SK-N-SH (cell line): ENCODE results near the gene TUBGCP2. TPM values are rescaled to one million over a fixed set of nuclear protein-coding genes. Genes with fewer than 3 reads are reported as not detected.

Source experiments
- CTCF ChIA-PET: fragments of 300-600, 350-600 bp; formaldehyde crosslinking; extraction: SDS; loops from one replicate; lab custom pipeline; 2021; lab: Yijun Ruan, JAX
- POLR2A ChIA-PET: fragments of 350-600 bp; sonication (Branson Sonifier 250); formaldehyde crosslinking; extraction: SDS; loops from one replicate; lab custom pipeline; 2020; ENCODE audit warnings: antibody characterized with exemption, inconsistent platforms; lab: Yijun Ruan, JAX
- DNase-seq: peaks from one replicate; pipeline ENCODE4 v3.0.0; 2012
- H2AFZ ChIP-seq: fragments of 200-600 bp; sonication (generic); 2 replicates; pipeline ENCODE4 v1.8.1; 2016; ENCODE audit warnings: antibody characterized with exemption, mild to moderate bottlenecking, low read depth
- H3F3A ChIP-seq: fragments of 200-600 bp; sonication (generic); replicated peaks from 2 replicates; pipeline ENCODE3; 2016; ENCODE audit warnings: antibody characterized with exemption, mild to moderate bottlenecking; ENCODE audit not compliant: insufficient read depth
- H3K27ac ChIP-seq, 2 experiments: fragments of 200-500 bp in 1 of 2; fragments of 200-600 bp in 1 of 2; sonication (Bioruptor generic) in 1 of 2; sonication (generic), shearing (Covaris generic) in 1 of 2; 2 replicates each; pipeline versions ENCODE4 v1.5.1 to v1.6.1; 2014 to 2016; ENCODE audit warnings: low read depth in 2 of 2, inconsistent platforms in 1 of 2, low read length in 1 of 2, mild to moderate bottlenecking in 1 of 2, mixed read lengths in 1 of 2
- H3K27me3 ChIP-seq: fragments of 200-600 bp; sonication (generic), shearing (Covaris generic); 2 replicates; pipeline ENCODE4 v1.6.1; 2016; ENCODE audit warnings: mixed run types; ENCODE audit not compliant: insufficient read depth
- H3K36me3 ChIP-seq, 2 experiments: fragments of 200-500 bp in 1 of 2; fragments of 200-600 bp in 1 of 2; sonication (Bioruptor generic) in 1 of 2; sonication (generic) in 1 of 2; replicated peaks in 1 of 2; 2 replicates each; pipeline versions ENCODE3 to v1.5.1; 2014 to 2016; ENCODE audit warnings: low read length in 1 of 2, mild to moderate bottlenecking in 1 of 2; ENCODE audit not compliant: insufficient read depth in 2 of 2, control insufficient read depth in 1 of 2
- H3K4me1 ChIP-seq, 2 experiments: fragments of 200-500 bp in 1 of 2; fragments of 200-600 bp in 1 of 2; sonication (Bioruptor generic) in 1 of 2; sonication (generic), shearing (Covaris generic) in 1 of 2; 2 replicates each; pipeline versions ENCODE4 v1.5.1 to v1.6.1; 2014 to 2016; ENCODE audit warnings: low read depth in 1 of 2, low read length in 1 of 2, mixed run types in 1 of 2; ENCODE audit not compliant: insufficient read depth in 2 of 2, control insufficient read depth in 1 of 2
- H3K4me2 ChIP-seq: fragments of 200-600 bp; sonication (generic), shearing (Covaris generic); 2 replicates; pipeline ENCODE4 v1.6.1; 2017; ENCODE audit warnings: mixed run types
- H3K4me3 ChIP-seq, 2 experiments: fragments of 200-500 bp in 1 of 2; fragments of 200-600 bp in 1 of 2; sonication (Bioruptor generic) in 1 of 2; sonication (generic), shearing (Covaris generic) in 1 of 2; 2 replicates each; pipeline versions ENCODE4 v1.5.1 to v1.8.1; 2014 to 2016; ENCODE audit warnings: low read depth in 2 of 2, inconsistent platforms in 1 of 2, low read length in 1 of 2, mild to moderate bottlenecking in 1 of 2, mixed read lengths in 1 of 2, moderate library complexity in 1 of 2
- H3K79me2 ChIP-seq: fragments of 200-600 bp; sonication (generic); 2 replicates; pipeline ENCODE4 v1.8.1; 2017; ENCODE audit warnings: mild to moderate bottlenecking; ENCODE audit not compliant: insufficient read depth
- H3K9ac ChIP-seq: fragments of 200-600 bp; sonication (generic); 2 replicates; pipeline ENCODE4 v1.6.1; 2017; ENCODE audit warnings: mixed run types
- H3K9me2 ChIP-seq: fragments of 200-600 bp; sonication (generic); 2 replicates; pipeline ENCODE4 v1.6.1; 2017; ENCODE audit warnings: mixed run types
- H3K9me3 ChIP-seq: fragments of 200-600 bp; sonication (generic); 2 replicates; pipeline ENCODE4 v1.6.1; 2017; ENCODE audit warnings: mixed run types, mild to moderate bottlenecking, moderate library complexity
- H4K20me1 ChIP-seq: fragments of 200-600 bp; sonication (generic); 2 replicates; pipeline ENCODE4 v1.6.1; 2017; ENCODE audit warnings: mild to moderate bottlenecking, mixed run types; ENCODE audit not compliant: insufficient read depth
- CHD2 ChIP-seq: fragments of 150-350 bp; IDR thresholded peaks from 2 replicates; pipeline ENCODE4 v1.6.1; 2018; ENCODE audit warnings: low read length; ENCODE audit not compliant: partially characterized antibody
- FOXM1 ChIP-seq: IDR thresholded peaks from 2 replicates; pipeline ENCODE4 v1.4.0; 2012; ENCODE audit warnings: low read depth, mild to moderate bottlenecking
- GABPA ChIP-seq: IDR thresholded peaks from 2 replicates; pipeline ENCODE4 v1.4.0; 2012; ENCODE audit warnings: low read depth, mild to moderate bottlenecking
- MAX ChIP-seq: IDR thresholded peaks from 2 replicates; pipeline ENCODE4 v1.4.0; 2012; ENCODE audit warnings: low read depth
- MXI1 ChIP-seq: IDR thresholded peaks from 2 replicates; pipeline ENCODE4 v1.6.1; 2012; ENCODE audit warnings: mild to moderate bottlenecking, low read depth, low read length, improper control_type of control experiment
- NFIC ChIP-seq: IDR thresholded peaks from 2 replicates; pipeline ENCODE4 v1.4.0; 2012; ENCODE audit warnings: borderline replicate concordance
- NRF1 ChIP-seq: IDR thresholded peaks from 2 replicates; pipeline ENCODE4 v1.6.1; 2012; ENCODE audit warnings: low read depth, mild to moderate bottlenecking, low read length
- POLR2AphosphoS5 ChIP-seq: IDR thresholded peaks from 2 replicates; pipeline ENCODE4 v1.6.1; 2012; ENCODE audit warnings: low read depth, low read length
- RCOR1 ChIP-seq: fragments of 150-350 bp; IDR thresholded peaks from 2 replicates; pipeline ENCODE4 v1.6.1; 2017; ENCODE audit warnings: antibody characterized with exemption, low read length
- RFX5 ChIP-seq: IDR thresholded peaks from 2 replicates; pipeline ENCODE4 v1.6.1; 2012; ENCODE audit warnings: mild to moderate bottlenecking, improper control_type of control experiment, low read length
- SIN3A ChIP-seq: IDR thresholded peaks from 2 replicates; pipeline ENCODE4 v1.6.1; 2012; ENCODE audit warnings: low read depth, mild to moderate bottlenecking, low read length, moderate library complexity, borderline replicate concordance
- SMC3 ChIP-seq: IDR thresholded peaks from 2 replicates; pipeline ENCODE4 v1.6.1; 2012; ENCODE audit warnings: low read depth, low read length, improper control_type of control experiment
- TCF12 ChIP-seq: IDR thresholded peaks from 2 replicates; pipeline ENCODE4 v1.4.0; 2012
- USF1 ChIP-seq: IDR thresholded peaks from 2 replicates; pipeline ENCODE4 v1.4.0; 2012; ENCODE audit warnings: low read depth, borderline replicate concordance
- USF2 ChIP-seq: fragments of 150-350 bp; IDR thresholded peaks from 2 replicates; pipeline ENCODE4 v1.6.1; 2017; ENCODE audit warnings: antibody characterized with exemption, low read length, low read depth, borderline replicate concordance
- WGBS: methylation state at CpG from one replicate; pipeline ENCODE4 v1.1.6; 2017; ENCODE audit warnings: low lambda C conversion rate; 5-methylcytosine and 5-hydroxymethylcytosine counted together
- polyA plus RNA-seq, 3 experiments: library from polyadenylated mRNA; depleted of rRNA; stranded (reverse); fragments of >200 nt; gene quantifications; 2 replicates each; pipeline ENCODE4 v1.2.3, GENCODE V29; 2012
- TF ChIP-seq, protein P1 (sequence below): IDR thresholded peaks from 2 replicates; pipeline ENCODE4; 2012
- TF ChIP-seq, protein P2 (sequence below): fragments of 200-600 bp; sonication (generic); IDR thresholded peaks from 2 replicates; pipeline ENCODE4 v1.6.1; 2017; ENCODE audit warnings: antibody characterized with exemption, mild to moderate bottlenecking, moderate library complexity
- TF ChIP-seq, protein P3 (sequence below): fragments of 150-350 bp; IDR thresholded peaks from 2 replicates; pipeline ENCODE4 v1.6.1; 2016; ENCODE audit warnings: mild to moderate bottlenecking, low read depth, low read length

Gene TUBGCP2
- polyA plus RNA-seq, 1 of the 3 experiments (the other 2 are of a cell fraction), result 49.1 TPM

- Histone ChIP-seq H3F3A (no peaks in the 10 kb centered on the region), H4K20me1 (no peaks in the 10 kb centered on the region), H3K4me2 (no peak overlapping the region), H3K27ac (no peak overlapping the region), H3K4me1 (no peaks in the 10 kb centered on the region; a peak in 1 of 4 replicates), H3K36me3 (peaks cover 7 to 65% of the 10 kb centered on the region in 2 experiments), H3K9me2 (no peaks in the 10 kb centered on the region), H3K4me3 (no peak overlapping the region), H3K27me3 (no peaks in the 10 kb centered on the region), H3K9ac (no peak overlapping the region), H3K9me3 (no peaks in the 10 kb centered on the region), H2AFZ (no peak overlapping the region), H3K79me2 (no peaks in the 10 kb centered on the region)
- 96% methylated on average over 11 of the region's 15 CpGs for WGBS
- no peak for TF ChIP-seq POLR2AphosphoS5
- TF ChIP-seq, protein P1, sequence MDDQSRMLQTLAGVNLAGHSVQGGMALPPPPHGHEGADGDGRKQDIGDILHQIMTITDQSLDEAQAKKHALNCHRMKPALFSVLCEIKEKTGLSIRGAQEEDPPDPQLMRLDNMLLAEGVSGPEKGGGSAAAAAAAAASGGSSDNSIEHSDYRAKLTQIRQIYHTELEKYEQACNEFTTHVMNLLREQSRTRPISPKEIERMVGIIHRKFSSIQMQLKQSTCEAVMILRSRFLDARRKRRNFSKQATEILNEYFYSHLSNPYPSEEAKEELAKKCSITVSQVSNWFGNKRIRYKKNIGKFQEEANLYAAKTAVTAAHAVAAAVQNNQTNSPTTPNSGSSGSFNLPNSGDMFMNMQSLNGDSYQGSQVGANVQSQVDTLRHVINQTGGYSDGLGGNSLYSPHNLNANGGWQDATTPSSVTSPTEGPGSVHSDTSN, result no peak
- no peak for TF ChIP-seq USF1
- TF ChIP-seq RFX5, result no peak
- no peak for TF ChIP-seq NRF1
- no peak for TF ChIP-seq CHD2
- TF ChIP-seq SMC3, result no peak
- no peak for TF ChIP-seq NFIC
- no peak for TF ChIP-seq GABPA
- TF ChIP-seq, protein P2, sequence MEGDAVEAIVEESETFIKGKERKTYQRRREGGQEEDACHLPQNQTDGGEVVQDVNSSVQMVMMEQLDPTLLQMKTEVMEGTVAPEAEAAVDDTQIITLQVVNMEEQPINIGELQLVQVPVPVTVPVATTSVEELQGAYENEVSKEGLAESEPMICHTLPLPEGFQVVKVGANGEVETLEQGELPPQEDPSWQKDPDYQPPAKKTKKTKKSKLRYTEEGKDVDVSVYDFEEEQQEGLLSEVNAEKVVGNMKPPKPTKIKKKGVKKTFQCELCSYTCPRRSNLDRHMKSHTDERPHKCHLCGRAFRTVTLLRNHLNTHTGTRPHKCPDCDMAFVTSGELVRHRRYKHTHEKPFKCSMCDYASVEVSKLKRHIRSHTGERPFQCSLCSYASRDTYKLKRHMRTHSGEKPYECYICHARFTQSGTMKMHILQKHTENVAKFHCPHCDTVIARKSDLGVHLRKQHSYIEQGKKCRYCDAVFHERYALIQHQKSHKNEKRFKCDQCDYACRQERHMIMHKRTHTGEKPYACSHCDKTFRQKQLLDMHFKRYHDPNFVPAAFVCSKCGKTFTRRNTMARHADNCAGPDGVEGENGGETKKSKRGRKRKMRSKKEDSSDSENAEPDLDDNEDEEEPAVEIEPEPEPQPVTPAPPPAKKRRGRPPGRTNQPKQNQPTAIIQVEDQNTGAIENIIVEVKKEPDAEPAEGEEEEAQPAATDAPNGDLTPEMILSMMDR, result no peak
- no peak for TF ChIP-seq MAX
- no peak for TF ChIP-seq FOXM1
- TF ChIP-seq, protein P3, sequence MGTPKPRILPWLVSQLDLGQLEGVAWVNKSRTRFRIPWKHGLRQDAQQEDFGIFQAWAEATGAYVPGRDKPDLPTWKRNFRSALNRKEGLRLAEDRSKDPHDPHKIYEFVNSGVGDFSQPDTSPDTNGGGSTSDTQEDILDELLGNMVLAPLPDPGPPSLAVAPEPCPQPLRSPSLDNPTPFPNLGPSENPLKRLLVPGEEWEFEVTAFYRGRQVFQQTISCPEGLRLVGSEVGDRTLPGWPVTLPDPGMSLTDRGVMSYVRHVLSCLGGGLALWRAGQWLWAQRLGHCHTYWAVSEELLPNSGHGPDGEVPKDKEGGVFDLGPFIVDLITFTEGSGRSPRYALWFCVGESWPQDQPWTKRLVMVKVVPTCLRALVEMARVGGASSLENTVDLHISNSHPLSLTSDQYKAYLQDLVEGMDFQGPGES, result no peak
- TF ChIP-seq RCOR1, result no peak
- no peak for TF ChIP-seq SIN3A
- TF ChIP-seq MXI1, result no peak
- TF ChIP-seq USF2, result no peak
- TF ChIP-seq TCF12, result no peak
- CTCF ChIA-PET, result interaction anchor here (0.8 to 1.6 kb wide), 3 partner anchors 12 to 49 kb away, joined by 3 read pairs; no protein-coding TSS in a partner anchor
- POLR2A ChIA-PET, result no interaction called here
- DNase-seq, result no peak
These were observed 27.6 kb downstream of the TUBGCP2 start for GRCh38 chr10:133281084-133281483.
